Mucosa of descending colon (tissue), 3 donors: ENCODE measurements around the gene MED1. TPM values are rescaled to one million over a fixed set of nuclear protein-coding genes. Genes with fewer than 3 reads are reported as not detected.
A peak's percentile ranks its signal among the peaks of the same experiment; 100 is the strongest.

Experiments
- ATAC-seq: fragments of 200-7000 bp; cut with Tn5 transposase; one replicate; pipeline ENCODE4 v1.9.1; 2020; ENCODE audit warnings: mild to moderate bottlenecking, moderate library complexity
- DNase-seq, 3 donors: peaks; one replicate each; pipeline ENCODE4 v3.0.0-alpha.2; 2020
- H3K36me3 ChIP-seq: fragments of 200-600 bp; one replicate; pipeline ENCODE4 v1.8.0; 2021; ENCODE audit warnings: low read depth, mild to moderate bottlenecking
- H3K4me1 ChIP-seq: fragments of 200-600 bp; one replicate; pipeline ENCODE4 v1.8.0; 2021; ENCODE audit warnings: low read depth, mild to moderate bottlenecking
- H3K4me3 ChIP-seq: fragments of 200-600 bp; one replicate; pipeline ENCODE4 v1.8.0; 2021; ENCODE audit warnings: mild to moderate bottlenecking
- H3K9me3 ChIP-seq: fragments of 200-600 bp; one replicate; pipeline ENCODE4 v1.8.0; 2021; ENCODE audit warnings: mild to moderate bottlenecking
- CTCF ChIP-seq: fragments of 200-600 bp; IDR thresholded peaks from one replicate; pipeline ENCODE4 v1.8.0; 2022; ENCODE audit warnings: antibody characterized with exemption, mild to moderate bottlenecking
- intact Hi-C, 2 donors: fragments of 100-400 bp; cut with DNase I in 1 of 2; cut with micrococcal nuclease in 1 of 2; formaldehyde crosslinking; loops; one replicate each; pipeline versions ENCODE4 v1.11.0 to v1.11.1; 2022; cut with DNase I, micrococcal nuclease
- total RNA-seq, 3 donors: library from RNA; stranded (reverse); fragmentation: NEBNext Ultra II Directional in 2 of 3; extraction: Animal tissue kit (Norgen Biotek cat#: 25700) in 2 of 3; gene quantifications; one replicate each; pipeline versions ENCODE4 v1.2.1 to v1.2.4, GENCODE V29; 2021 to 2023
- donor health status: DM: no; HTN: no; CAD: no; lungs with moderate emphysema.
- donor health status: DM: no; HTN: no; CAD: no.
- donor health status: DM: no; HTN: yes; CAD: no.

The MED1 gene
- total RNA-seq, 3 donors from 2014 or later, result 23.8 to 36.4 (median 27.6) TPM

GRCh38 chr17:39461926-39462569 is 11.0 kb upstream of the MED1 start:
- intact Hi-C loops, result no loop called here
- Histone ChIP-seq H3K4me3 (peak overlapping the region; percentile 56), H3K4me1 (peaks cover 10% of the 10 kb centered on the region), H3K9me3 (no peaks in the 10 kb centered on the region), H3K36me3 (peaks cover 4% of the 10 kb centered on the region)
- ATAC-seq (peak; percentile 38), DNase-seq (no peak)
- no peak for TF ChIP-seq CTCF

GRCh38 chr17:39461113-39461925 is 10.3 kb upstream of the MED1 start, which contains the start of gene CDK12:
Gene CDK12, plus strand, starts transcription at chr17:39461486. Its CDS starts 586 bp downstream, at chr17:39462072.
- intact Hi-C loops, result no loop called here
- H3K36me3 ChIP-seq, result peaks cover 4% of the 10 kb centered on the region
- H3K9me3 ChIP-seq, result no peaks in the 10 kb centered on the region
- DNase-seq (peak; percentile 94 to 98 (median 96)), ATAC-seq (peak; percentile 95)
- H3K4me3 ChIP-seq, result peak within 1 kb of the TSS; percentile 56
- TF ChIP-seq CTCF, result no peak
- H3K4me1 ChIP-seq, result peaks cover 10% of the 10 kb centered on the region

- Histone ChIP-seq H3K36me3 (no peaks in the 10 kb centered on the region), H3K4me1 (no peaks in the 10 kb centered on the region), H3K9me3 (no peaks in the 10 kb centered on the region), H3K4me3 (no peak overlapping the region)
- DNase-seq (no peak), ATAC-seq (no peak)
- no peak for TF ChIP-seq CTCF
- intact Hi-C loops, result no loop called here
Measured at GRCh38 chr17:39455919-39456318, 4.9 kb upstream of the MED1 start.

- TF ChIP-seq CTCF, result no peak
- H3K4me1 ChIP-seq, result peaks cover 7% of the 10 kb centered on the region
- no peaks in the 10 kb centered on the region for H3K36me3 ChIP-seq
- intact Hi-C loops, result no loop called here
- DNase-seq (no peak), ATAC-seq (no peak)
- H3K4me3 ChIP-seq, result no peak overlapping the region
- no peaks in the 10 kb centered on the region for H3K9me3 ChIP-seq
Measured at GRCh38 chr17:39450051-39450450, 1.0 kb downstream of the MED1 start.

GRCh38 chr17:39447561-39447960 is 3.5 kb downstream of the MED1 start:
- TF ChIP-seq CTCF, result no peak
- Histone ChIP-seq H3K9me3 (no peaks in the 10 kb centered on the region), H3K4me1 (peaks cover 7% of the 10 kb centered on the region), H3K36me3 (no peaks in the 10 kb centered on the region), H3K4me3 (no peak overlapping the region)
- intact Hi-C loops, result no loop called here
- DNase-seq (no peak), ATAC-seq (no peak)
